HG03196 (cell line): ENCODE measurements around the gene IL4I1.
"Not testable (repeated sequence)": the region's sequence is repeated elsewhere in the genome, so short reads cannot be mapped to it uniquely, and the experiment has no call there.

Experiments
- ATAC-seq: cut with Tn5 transposase; IDR thresholded peaks from one replicate; pipeline ENCODE4 v1.9.1; 2021; ENCODE audit not compliant: unreplicated experiment

IL4I1 gene

GRCh38 chr19:49896863-49897621, at the start of gene IL4I1:
IL4I1 (minus strand) TSS chr19:49896887; CDS start chr19:49896160, 727 bp downstream.
- ATAC-seq = peak; percentile 54

GRCh38 chr19:49946415-49946814, 49.7 kb upstream of the IL4I1 start:
- no peak for ATAC-seq

- ATAC-seq = not testable (repeated sequence)
These were observed 47.9 kb upstream of the IL4I1 start for GRCh38 chr19:49944567-49944966.

- no peak for ATAC-seq
These were observed 43.8 kb upstream of the IL4I1 start for GRCh38 chr19:49940482-49940791.

- no peak for ATAC-seq
These were observed 43.2 kb upstream of the IL4I1 start for GRCh38 chr19:49939721-49940481.

GRCh38 chr19:49938662-49939061, 42.0 kb upstream of the IL4I1 start:
- ATAC-seq = no peak

- no peak for ATAC-seq
These were observed 41.2 kb upstream of the IL4I1 start for GRCh38 chr19:49937750-49938381.

- ATAC-seq = no peak
These were observed 39.9 kb upstream of the IL4I1 start for GRCh38 chr19:49936549-49936948.

GRCh38 chr19:49933643-49934042, 37.0 kb upstream of the IL4I1 start:
- ATAC-seq = no peak

- ATAC-seq = no peak
These were observed 36.0 kb upstream of the IL4I1 start for GRCh38 chr19:49932731-49933131.

- ATAC-seq = no peak
These were observed 35.4 kb upstream of the IL4I1 start for GRCh38 chr19:49932041-49932451.

- no peak for ATAC-seq
These were observed 34.8 kb upstream of the IL4I1 start for GRCh38 chr19:49931293-49932040.

- no peak for ATAC-seq
These were observed 33.9 kb upstream of the IL4I1 start for GRCh38 chr19:49930483-49931011.

GRCh38 chr19:49929611-49930482, 33.2 kb upstream of the IL4I1 start:
- ATAC-seq = peak; percentile 65

GRCh38 chr19:49929121-49929610, 32.5 kb upstream of the IL4I1 start, which contains the start of the genes ATF5 and NUP62:
ATF5 (plus strand) TSS chr19:49929205; CDS start chr19:49930851, 1,646 bp downstream.
NUP62 (minus strand) TSS chr19:49929504; CDS start chr19:49909807, 19,697 bp downstream.
- peak; percentile 49 for ATAC-seq

- ATAC-seq = no peak
These were observed 31.0 kb upstream of the IL4I1 start for GRCh38 chr19:49927526-49928264.

- ATAC-seq = no peak
These were observed 29.8 kb upstream of the IL4I1 start for GRCh38 chr19:49926515-49926914.

- no peak for ATAC-seq
These were observed 28.8 kb upstream of the IL4I1 start for GRCh38 chr19:49925486-49925885.

GRCh38 chr19:49924881-49925210, 28.2 kb upstream of the IL4I1 start:
- ATAC-seq = not testable (repeated sequence)
